Astrocyte (in vitro differentiated cells and primary cell): Measurements from ENCODE around the gene LRP1B.

ENCODE experiments used
- CTCF ChIP-seq: IDR thresholded peaks from 2 replicates; pipeline ENCODE4 v1.5.1; 2011; ENCODE audit warnings: low read depth, mild to moderate bottlenecking, inconsistent platforms, low read length, moderate library complexity; ENCODE audit not compliant: insufficient read depth
- EZH2 ChIP-seq: IDR thresholded peaks from 2 replicates; pipeline ENCODE4 v1.6.1; 2012; ENCODE audit warnings: mild to moderate bottlenecking, low read length, inconsistent platforms; ENCODE audit not compliant: insufficient read depth

GRCh38 chr2:140440815-140441214, 1690.0 kb downstream of the LRP1B start:
- no peak for TF ChIP-seq CTCF
- TF ChIP-seq EZH2, result no peak
